Measurements from ENCODE around the gene GJA3. TPM values are rescaled to one million over a fixed set of nuclear protein-coding genes. Genes with fewer than 3 reads are reported as not detected.

The GJA3 gene
- total and polyA plus RNA-seq, 2 of the 8 experiments (the other 6 are each of a cell fraction or from before 2014, with no cell fraction given) = 0.12 to 0.60 TPM

DNA sequence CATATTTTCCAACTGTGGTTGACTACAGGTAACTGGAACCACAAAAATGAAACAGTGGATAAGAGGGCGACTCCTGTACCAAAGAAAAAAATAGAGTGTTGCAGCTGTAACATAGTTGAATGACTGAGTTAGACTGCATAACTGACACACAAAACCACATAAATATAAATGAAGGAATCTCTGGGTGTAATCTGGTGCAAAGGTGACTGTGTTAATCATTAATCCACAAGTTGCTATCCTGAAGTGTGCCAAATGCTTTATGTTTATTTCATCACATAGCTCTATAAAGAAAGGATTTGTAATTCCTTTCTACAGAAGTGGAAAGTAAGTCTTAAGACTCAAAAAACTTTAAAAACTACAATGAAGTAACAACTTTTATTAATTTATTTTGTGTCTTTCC is 37.9 kb upstream of the GJA3 start (continued):
- no peak for TF ChIP-seq CHD1 (IDR thresholded peaks at IDR 0.05; ENCODE audit: low read depth, low read length)
- TF ChIP-seq SAP30 (IDR thresholded peaks at IDR 0.05; ENCODE audit: insufficient read depth, insufficient replicate concordance, low read length) = no peak
- TF ChIP-seq HDAC2 (IDR thresholded peaks at IDR 0.05; ENCODE audit: borderline replicate concordance in 1 of 2, low read depth in 2 of 2, low read length in 2 of 2) = no peak
- no peak for TF ChIP-seq TCF12 (IDR thresholded peaks at IDR 0.05; ENCODE audit: low read depth, low read length)
